Transverse colon (tissue), 4 donors: ENCODE results near the gene MYH10. TPM values are rescaled to one million over a fixed set of nuclear protein-coding genes. Genes with fewer than 3 reads are reported as not detected.

Source experiments
- DNase-seq: peaks from one replicate; pipeline ENCODE4 v3.0.0-alpha.2; 2019
- H3K27ac ChIP-seq, 4 donors: fragments of 200-600 bp; sonication (generic); 2 replicates each; pipeline ENCODE4 v1.5.1; 2016 to 2018; ENCODE audit warnings: inconsistent platforms in 4 of 4
- H3K27me3 ChIP-seq: fragments of 200-600 bp; sonication (generic); 2 replicates; pipeline ENCODE4 v1.5.1; 2017; ENCODE audit warnings: inconsistent platforms
- H3K36me3 ChIP-seq, 4 donors: fragments of 200-600 bp; sonication (generic); 2 replicates each; pipeline ENCODE4 v1.5.1; 2017 to 2019; ENCODE audit warnings: inconsistent platforms in 4 of 4
- H3K4me1 ChIP-seq, 4 donors: fragments of 200-600 bp; sonication (generic); 2 replicates each; pipeline ENCODE4 v1.5.1; 2017 to 2020; ENCODE audit warnings: inconsistent platforms in 4 of 4
- H3K4me3 ChIP-seq, 4 donors: fragments of 200-600 bp; sonication (generic); 1 replicate in 1 of 4; 2 replicates in 3 of 4; pipeline versions ENCODE4 v1.5.1 to v1.6.1; 2017 to 2019; ENCODE audit warnings: inconsistent platforms in 4 of 4
- H3K9me3 ChIP-seq, 2 donors: fragments of 200-600 bp; sonication (generic); 2 replicates each; pipeline ENCODE4 v1.5.1; 2017 to 2019; ENCODE audit warnings: inconsistent platforms in 2 of 2
- CTCF ChIP-seq, 5 experiments: fragments of 200-600 bp in 3 of 5; fragments of 450-650 bp in 2 of 5; sonication (generic) in 3 of 5; IDR thresholded peaks; 1 replicate in 2 of 5; 2 replicates in 3 of 5; pipeline ENCODE4 v1.5.1; 2016 to 2017; ENCODE audit warnings: antibody characterized with exemption in 5 of 5, inconsistent platforms in 3 of 5, mild to moderate bottlenecking in 2 of 5, moderate library complexity in 1 of 5
- EP300 ChIP-seq: sonication (generic); formaldehyde crosslinking; IDR thresholded peaks from one replicate; pipeline ENCODE4 v1.6.1; 2017; ENCODE audit warnings: antibody characterized with exemption, low read depth
- POLR2A ChIP-seq: fragments of 450-650 bp; IDR thresholded peaks from one replicate; pipeline ENCODE4 v1.6.1; 2016; ENCODE audit warnings: antibody characterized with exemption, mild to moderate bottlenecking, moderate library complexity
- POLR2AphosphoS5 ChIP-seq, 3 donors: sonication (generic); formaldehyde crosslinking; IDR thresholded peaks; one replicate each; pipeline ENCODE4 v1.6.1; 2016; ENCODE audit warnings: antibody characterized with exemption in 3 of 3
- WGBS, 2 donors: methylation state at CpG; one replicate each; pipeline ENCODE4 v1.1.5; 2018; ENCODE audit warnings: low coverage in 1 of 2; 5-methylcytosine and 5-hydroxymethylcytosine counted together
- in situ Hi-C, 4 donors: fragments of 200-750 bp; cut with MboI; loops; one replicate each; pipeline versions ENCODE4 v1.15.0 to v1.15.1; 2017; ENCODE audit warnings: low sequenced_read_pairs in 3 of 4, low pct_ligation_motif_present in 1 of 4, low pct_unique_long_range_greater_than_20kb in 1 of 4
- intact Hi-C: fragments of 100-400 bp; cut with DNase I; formaldehyde crosslinking; loops from one replicate; pipeline ENCODE4 v1.15.1; 2023; ENCODE audit warnings: low total_unique reads
- total RNA-seq, 4 donors: library from RNA; depleted of rRNA; stranded (reverse); fragments of >200 nt; gene quantifications; one replicate each; pipeline ENCODE4 v1.1.0, GENCODE V29; 2016

MYH10 gene
- total RNA-seq, 4 donors from 2014 or later, result 3.7 to 71.2 (median 8.3) TPM

- no peak overlapping the region for H3K27ac ChIP-seq
- no peak for TF ChIP-seq POLR2A
- no peak for TF ChIP-seq EP300
- no peak for TF ChIP-seq POLR2AphosphoS5 (IDR thresholded peaks at IDR 0.05)
- in situ Hi-C loops (no loop called here), intact Hi-C loops (no loop called here)
- no peak for DNase-seq
- peaks cover 0 to 22% (median 6%) of the 10 kb centered on the region in 4 donors for H3K36me3 ChIP-seq
- H3K4me1 ChIP-seq, result peaks cover 6 to 15% (median 6%) of the 10 kb centered on the region in 4 donors
- no peaks in the 10 kb centered on the region for H3K9me3 ChIP-seq
- H3K4me3 ChIP-seq, result no peak overlapping the region
- 87 to 100% methylated on average over 4 to 16 of the region's 16 CpGs for WGBS, 2 donors
- H3K27me3 ChIP-seq, result no peaks in the 10 kb centered on the region
These were observed 154.7 kb downstream of the MYH10 start for GRCh38 chr17:8475781-8476180.

GRCh38 chr17:8475227-8475626 is 155.3 kb downstream of the MYH10 start:
- 96% methylated on average over 7 to 9 of the region's 9 CpGs for WGBS, 2 donors
- no peak for TF ChIP-seq POLR2AphosphoS5 (IDR thresholded peaks at IDR 0.05)
- no peak for TF ChIP-seq CTCF (IDR thresholded peaks at IDR 0.05)
- no peak for TF ChIP-seq POLR2A
- TF ChIP-seq EP300, result no peak
- no peak overlapping the region for H3K4me3 ChIP-seq
- no peaks in the 10 kb centered on the region for H3K27me3 ChIP-seq
- no peak for DNase-seq
- H3K4me1 ChIP-seq, result peaks cover 6 to 12% (median 7%) of the 10 kb centered on the region in 4 donors
- no peak overlapping the region for H3K27ac ChIP-seq
- intact Hi-C loops, result no loop called here
- peaks cover 0 to 22% (median 6%) of the 10 kb centered on the region in 4 donors for H3K36me3 ChIP-seq
- in situ Hi-C loops, result no loop called here
- no peaks in the 10 kb centered on the region for H3K9me3 ChIP-seq

GRCh38 chr17:8474826-8475225 is 155.7 kb downstream of the MYH10 start:
- H3K4me1 ChIP-seq, result peaks cover 2 to 8% (median 5%) of the 10 kb centered on the region in 4 donors
- WGBS, 2 donors, result 89% methylated on average over 15 of the region's 15 CpGs; no CpG with 5 or more reads in 1 of the 2 donors
- peaks cover 0 to 22% (median 6%) of the 10 kb centered on the region in 4 donors for H3K36me3 ChIP-seq
- no peaks in the 10 kb centered on the region for H3K27me3 ChIP-seq
- no peaks in the 10 kb centered on the region for H3K9me3 ChIP-seq
- no peak overlapping the region for H3K4me3 ChIP-seq
- intact Hi-C loops, result no loop called here
- TF ChIP-seq EP300 (no peak), POLR2AphosphoS5 (IDR thresholded peaks at IDR 0.05) (no peak)
- H3K27ac ChIP-seq, result no peak overlapping the region
- in situ Hi-C loops, result no loop called here
- DNase-seq, result no peak

GRCh38 chr17:8473451-8474192 is 156.9 kb downstream of the MYH10 start:
- DNase-seq, result no peak
- H3K4me3 ChIP-seq, result no peak overlapping the region
- 96 to 98% methylated on average over 7 to 13 of the region's 13 CpGs for WGBS, 2 donors
- no peak overlapping the region for H3K27ac ChIP-seq
- TF ChIP-seq POLR2AphosphoS5 (IDR thresholded peaks at IDR 0.05), result no peak
- TF ChIP-seq EP300, result no peak
- no peak for TF ChIP-seq CTCF (IDR thresholded peaks at IDR 0.05)
- in situ Hi-C loops (no loop called here), intact Hi-C loops (no loop called here)
- H3K4me1 ChIP-seq, result peaks cover 0 to 6% (median 0%) of the 10 kb centered on the region in 4 donors
- H3K36me3 ChIP-seq, result peaks cover 0 to 22% (median 6%) of the 10 kb centered on the region in 4 donors
- no peaks in the 10 kb centered on the region for H3K27me3 ChIP-seq
- no peaks in the 10 kb centered on the region for H3K9me3 ChIP-seq

GRCh38 chr17:8472663-8473062 is 157.9 kb downstream of the MYH10 start:
- Histone ChIP-seq H3K27ac (no peak overlapping the region), H3K36me3 (peaks cover 0 to 27% (median 6%) of the 10 kb centered on the region in 4 donors), H3K27me3 (no peaks in the 10 kb centered on the region), H3K4me3 (no peak overlapping the region), H3K4me1 (peaks cover 0 to 6% (median 0%) of the 10 kb centered on the region in 4 donors), H3K9me3 (no peaks in the 10 kb centered on the region)
- intact Hi-C loops (no loop called here), in situ Hi-C loops (no loop called here)
- 71 to 91% methylated on average over 1 to 8 of the region's 8 CpGs for WGBS, 2 donors
- no peak for DNase-seq
- TF ChIP-seq POLR2AphosphoS5 (IDR thresholded peaks at IDR 0.05) (no peak), EP300 (no peak), POLR2A (no peak), CTCF (IDR thresholded peaks at IDR 0.05) (no peak)
